Right lobe of liver (tissue), 4 donors: ENCODE measurements around the gene ANXA2R.

Source experiments
- POLR2A ChIP-seq: fragments of 450-650 bp; IDR thresholded peaks from one replicate; pipeline ENCODE4 v1.6.1; 2017; ENCODE audit warnings: antibody characterized with exemption, mild to moderate bottlenecking
- TF ChIP-seq, protein P1 (sequence below), 4 donors: fragments of 200-600 bp in 3 of 4; fragments of 450-650 bp in 1 of 4; IDR thresholded peaks; one replicate each; pipeline versions ENCODE4 v1.5.1 to v1.8.0; 2016 to 2022; ENCODE audit warnings: antibody characterized with exemption in 4 of 4, mild to moderate bottlenecking in 2 of 4
- donor health status: DM: no; HTN: no; CAD: no.
- donor health status: DM: no; HTN: no; CAD: no.
- donor health status: DM: no; HTN: yes; CAD: no.

- TF ChIP-seq, protein P1, sequence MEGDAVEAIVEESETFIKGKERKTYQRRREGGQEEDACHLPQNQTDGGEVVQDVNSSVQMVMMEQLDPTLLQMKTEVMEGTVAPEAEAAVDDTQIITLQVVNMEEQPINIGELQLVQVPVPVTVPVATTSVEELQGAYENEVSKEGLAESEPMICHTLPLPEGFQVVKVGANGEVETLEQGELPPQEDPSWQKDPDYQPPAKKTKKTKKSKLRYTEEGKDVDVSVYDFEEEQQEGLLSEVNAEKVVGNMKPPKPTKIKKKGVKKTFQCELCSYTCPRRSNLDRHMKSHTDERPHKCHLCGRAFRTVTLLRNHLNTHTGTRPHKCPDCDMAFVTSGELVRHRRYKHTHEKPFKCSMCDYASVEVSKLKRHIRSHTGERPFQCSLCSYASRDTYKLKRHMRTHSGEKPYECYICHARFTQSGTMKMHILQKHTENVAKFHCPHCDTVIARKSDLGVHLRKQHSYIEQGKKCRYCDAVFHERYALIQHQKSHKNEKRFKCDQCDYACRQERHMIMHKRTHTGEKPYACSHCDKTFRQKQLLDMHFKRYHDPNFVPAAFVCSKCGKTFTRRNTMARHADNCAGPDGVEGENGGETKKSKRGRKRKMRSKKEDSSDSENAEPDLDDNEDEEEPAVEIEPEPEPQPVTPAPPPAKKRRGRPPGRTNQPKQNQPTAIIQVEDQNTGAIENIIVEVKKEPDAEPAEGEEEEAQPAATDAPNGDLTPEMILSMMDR (IDR thresholded peaks at IDR 0.05): no peak
- no peak for TF ChIP-seq POLR2A
These were observed 1.6 kb downstream of the ANXA2R start for GRCh38 chr5:43038496-43038989.
